ENCODE results near the gene GABRG3.

The GABRG3 gene

DNA sequence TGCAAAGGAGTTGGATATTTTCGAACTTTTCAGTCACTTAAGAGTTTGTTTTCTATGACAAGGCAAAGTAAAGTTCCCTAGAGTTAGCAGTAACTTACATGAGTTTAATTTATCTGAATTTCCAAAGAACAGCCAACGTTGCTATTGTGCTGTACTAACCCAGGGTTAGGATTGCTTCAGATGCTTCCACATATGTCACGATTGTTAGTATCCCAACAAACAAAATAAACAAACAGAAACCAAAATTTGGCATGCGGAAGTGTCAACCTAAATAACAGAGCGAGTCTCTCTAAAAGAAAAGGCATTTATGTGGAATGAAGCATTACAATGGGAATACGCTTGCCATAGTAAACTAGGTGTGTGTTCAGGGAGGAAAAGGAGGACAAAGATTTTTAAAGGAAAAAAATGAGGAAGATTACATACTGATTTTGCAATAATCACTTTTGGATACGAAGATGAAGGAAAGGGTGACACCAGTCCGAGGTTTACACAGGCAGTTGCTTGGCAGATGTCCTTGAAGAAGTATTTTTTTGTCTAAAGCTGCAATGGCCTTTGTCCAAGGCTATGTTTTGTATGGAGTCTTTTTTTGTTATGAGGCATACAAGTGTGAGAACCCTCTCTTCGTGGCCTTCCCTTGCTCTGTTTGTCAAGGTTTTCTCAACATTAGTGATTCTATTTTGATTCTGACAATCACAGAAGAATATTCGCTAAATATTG, 267.9 kb downstream of the GABRG3 start:
- no peak for DNase-seq (ENCODE audit: low spot score in 2 of 2)
- Mint-ChIP-seq H3K4me1 (no peaks in the 10 kb centered on the region), H3K27ac (no peak overlapping the region), H3K4me3 (no peak overlapping the region), H3K36me3 (no peaks in the 10 kb centered on the region), H3K9me3 (peaks cover 6% of the 10 kb centered on the region)
- no peak for ATAC-seq

GRCh38 chr15:27241943-27242342, 271.0 kb downstream of the GABRG3 start:
- no peak for DNase-seq (ENCODE audit: low spot score in 2 of 2)
- Mint-ChIP-seq H3K4me1 (no peaks in the 10 kb centered on the region), H3K36me3 (no peaks in the 10 kb centered on the region), H3K4me3 (no peak overlapping the region), H3K9me3 (peaks cover 6% of the 10 kb centered on the region), H3K27ac (no peak overlapping the region)
- no peak for ATAC-seq

GRCh38 chr15:27244047-27244446, 273.1 kb downstream of the GABRG3 start:
- DNase-seq (ENCODE audit: low spot score in 2 of 2) (no peak), ATAC-seq (no peak)
- H3K36me3 Mint-ChIP-seq: no peaks in the 10 kb centered on the region
- H3K27ac Mint-ChIP-seq: no peak overlapping the region
- no peaks in the 10 kb centered on the region for H3K4me1 Mint-ChIP-seq
- H3K9me3 Mint-ChIP-seq: peaks cover 3% of the 10 kb centered on the region
- H3K4me3 Mint-ChIP-seq: no peak overlapping the region

GRCh38 chr15:27248251-27248650, 277.3 kb downstream of the GABRG3 start:
- H3K9me3 Mint-ChIP-seq: peaks cover 6% of the 10 kb centered on the region

DNA sequence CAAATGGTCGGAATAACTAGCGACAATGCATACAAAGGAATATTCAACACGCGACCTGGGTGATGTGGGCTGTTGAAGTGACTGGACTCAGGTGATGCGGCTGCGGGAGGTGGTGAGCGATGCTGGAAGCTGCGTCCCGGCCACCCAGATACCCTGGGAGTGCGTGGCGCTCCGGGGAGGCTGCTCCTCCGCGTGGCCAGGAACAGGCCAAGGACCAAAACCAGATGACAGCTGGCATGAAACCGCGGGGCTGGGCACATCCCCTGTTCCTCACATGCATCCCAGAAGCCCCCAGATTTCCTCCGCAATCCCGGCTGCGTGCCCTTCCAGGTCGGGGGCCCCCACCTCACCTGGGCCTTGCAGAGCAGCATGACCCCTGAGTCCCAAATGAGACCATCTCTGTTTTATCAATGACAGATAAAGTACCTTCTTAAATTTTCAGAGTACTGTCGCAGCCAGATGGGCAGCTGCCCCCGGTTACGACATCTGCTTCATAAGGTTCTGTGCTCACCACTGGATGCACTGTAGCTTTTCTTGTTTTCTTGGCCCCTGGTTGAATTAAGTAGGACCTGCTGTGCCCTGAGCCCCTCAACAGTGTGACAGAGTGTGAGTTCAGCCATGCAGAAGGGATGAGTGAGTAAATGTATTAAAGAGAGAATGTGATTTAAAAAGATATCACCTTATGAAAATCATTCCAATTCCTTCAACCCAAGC, 278.2 kb downstream of the GABRG3 start:
- peaks cover 5% of the 10 kb centered on the region for H3K9me3 Mint-ChIP-seq

More at GRCh38 chr15:27248251-27248650, 277.3 kb downstream of the GABRG3 start:
- H3K4me3 Mint-ChIP-seq: no peak overlapping the region
- no peak for DNase-seq (ENCODE audit: low spot score in 2 of 2)
- no peak overlapping the region for H3K27ac Mint-ChIP-seq
- no peaks in the 10 kb centered on the region for H3K36me3 Mint-ChIP-seq
- ATAC-seq: no peak
- H3K4me1 Mint-ChIP-seq: no peaks in the 10 kb centered on the region

DNA sequence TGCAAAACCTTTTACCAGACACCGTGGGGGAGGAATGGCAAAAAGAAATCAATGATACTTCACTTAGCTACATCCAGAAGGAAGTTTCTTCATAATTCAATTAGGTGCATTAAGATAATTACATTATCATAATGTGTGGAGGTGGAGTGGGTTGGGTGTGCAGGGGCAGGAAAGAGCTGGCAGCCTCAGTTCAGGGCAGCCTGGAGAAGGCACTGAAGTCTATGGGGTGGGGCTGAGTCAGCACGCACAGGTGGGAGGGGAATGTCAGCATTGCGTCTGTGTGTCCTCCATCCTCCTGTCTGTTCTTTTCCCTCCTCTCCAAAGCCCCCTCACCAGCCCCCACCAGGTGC, 278.8 kb downstream of the GABRG3 start:
- H3K4me1 Mint-ChIP-seq: no peaks in the 10 kb centered on the region
- ATAC-seq (no peak), DNase-seq (ENCODE audit: low spot score in 2 of 2) (no peak)
- no peak overlapping the region for H3K4me3 Mint-ChIP-seq
- H3K36me3 Mint-ChIP-seq: no peaks in the 10 kb centered on the region
- H3K9me3 Mint-ChIP-seq: peaks cover 5% of the 10 kb centered on the region
- H3K27ac Mint-ChIP-seq: no peak overlapping the region

More for the DNA sequence above, 278.2 kb downstream of the GABRG3 start:
- Mint-ChIP-seq H3K4me3 (no peak overlapping the region), H3K4me1 (no peaks in the 10 kb centered on the region), H3K27ac (no peak overlapping the region), H3K36me3 (no peaks in the 10 kb centered on the region)
- DNase-seq (ENCODE audit: low spot score in 2 of 2) (no peak), ATAC-seq (no peak)

DNA sequence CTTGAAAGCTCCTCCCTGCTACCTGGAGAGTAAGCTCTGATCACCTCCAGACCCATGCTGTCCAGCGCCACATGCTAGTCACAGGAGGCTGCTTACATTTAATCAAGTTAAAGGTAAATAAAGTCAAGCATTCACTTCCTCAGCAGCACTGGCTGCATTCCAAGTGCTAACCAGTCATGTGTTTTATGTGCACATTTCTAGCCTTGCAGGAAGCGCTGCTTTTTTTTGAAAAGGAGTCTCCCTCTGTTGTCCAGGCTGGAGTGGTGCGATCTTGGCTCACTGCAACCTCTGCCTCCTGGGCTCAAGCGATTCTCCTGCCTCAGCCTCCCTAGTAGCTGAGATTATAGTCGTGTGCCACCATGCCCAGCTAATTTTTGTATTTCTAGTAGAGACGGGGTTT, 279.2 kb downstream of the GABRG3 start:
- Mint-ChIP-seq H3K36me3 (no peaks in the 10 kb centered on the region), H3K9me3 (peaks cover 5% of the 10 kb centered on the region), H3K4me1 (no peaks in the 10 kb centered on the region), H3K27ac (no peak overlapping the region), H3K4me3 (no peak overlapping the region)
- ATAC-seq (no peak), DNase-seq (ENCODE audit: low spot score in 2 of 2) (no peak)

GRCh38 chr15:27254055-27254454, 283.1 kb downstream of the GABRG3 start:
- no peaks in the 10 kb centered on the region for H3K36me3 Mint-ChIP-seq
- no peak overlapping the region for H3K4me3 Mint-ChIP-seq
- peaks cover 13% of the 10 kb centered on the region for H3K9me3 Mint-ChIP-seq
- no peak overlapping the region for H3K27ac Mint-ChIP-seq
- ATAC-seq: no peak
- no peak for DNase-seq (ENCODE audit: low spot score in 2 of 2)
- no peaks in the 10 kb centered on the region for H3K4me1 Mint-ChIP-seq

- Mint-ChIP-seq H3K4me1 (no peaks in the 10 kb centered on the region), H3K27ac (no peak overlapping the region), H3K9me3 (peaks cover 13% of the 10 kb centered on the region), H3K4me3 (no peak overlapping the region), H3K36me3 (no peaks in the 10 kb centered on the region)
- DNase-seq (ENCODE audit: low spot score in 2 of 2): no peak
- peak; percentile 36 for ATAC-seq
Measured at GRCh38 chr15:27254801-27255200, 283.8 kb downstream of the GABRG3 start.

GRCh38 chr15:27256446-27256845, 285.5 kb downstream of the GABRG3 start:
- no peak overlapping the region for H3K4me3 Mint-ChIP-seq
- no peak for DNase-seq (ENCODE audit: low spot score in 2 of 2)
- no peaks in the 10 kb centered on the region for H3K36me3 Mint-ChIP-seq
- no peak overlapping the region for H3K27ac Mint-ChIP-seq
- no peaks in the 10 kb centered on the region for H3K4me1 Mint-ChIP-seq
- H3K9me3 Mint-ChIP-seq: peaks cover 15% of the 10 kb centered on the region
- no peak for ATAC-seq

DNA sequence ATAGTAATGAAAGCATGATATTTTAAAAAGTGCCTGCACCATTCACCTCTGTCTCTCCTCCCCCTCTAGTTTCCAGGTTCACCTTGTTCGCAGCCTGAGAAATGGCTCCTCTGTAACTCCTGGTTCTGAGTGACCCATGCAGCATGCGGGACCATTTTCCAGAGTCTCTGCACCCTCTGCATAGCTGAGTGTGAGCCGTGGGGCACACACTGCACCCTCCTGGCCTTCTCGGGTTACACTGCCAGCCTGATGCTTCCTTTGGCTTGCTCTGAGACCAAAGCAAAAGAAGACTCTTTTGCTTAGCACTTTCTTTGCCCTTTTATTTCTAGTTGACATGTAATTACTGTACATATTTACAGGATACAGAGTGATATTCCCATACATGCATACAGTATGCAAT, 287.3 kb downstream of the GABRG3 start:
- Mint-ChIP-seq H3K9me3 (peaks cover 15% of the 10 kb centered on the region), H3K4me3 (no peak overlapping the region), H3K27ac (no peak overlapping the region), H3K36me3 (no peaks in the 10 kb centered on the region), H3K4me1 (no peaks in the 10 kb centered on the region)
- ATAC-seq (no peak), DNase-seq (ENCODE audit: low spot score in 2 of 2) (no peak)

GRCh38 chr15:27260523-27260922, 289.5 kb downstream of the GABRG3 start:
- no peaks in the 10 kb centered on the region for H3K36me3 Mint-ChIP-seq
- peaks cover 26% of the 10 kb centered on the region for H3K9me3 Mint-ChIP-seq
- DNase-seq (ENCODE audit: low spot score in 2 of 2): no peak
- no peak overlapping the region for H3K4me3 Mint-ChIP-seq
- no peak overlapping the region for H3K27ac Mint-ChIP-seq
- H3K4me1 Mint-ChIP-seq: no peaks in the 10 kb centered on the region
- ATAC-seq: no peak

DNA sequence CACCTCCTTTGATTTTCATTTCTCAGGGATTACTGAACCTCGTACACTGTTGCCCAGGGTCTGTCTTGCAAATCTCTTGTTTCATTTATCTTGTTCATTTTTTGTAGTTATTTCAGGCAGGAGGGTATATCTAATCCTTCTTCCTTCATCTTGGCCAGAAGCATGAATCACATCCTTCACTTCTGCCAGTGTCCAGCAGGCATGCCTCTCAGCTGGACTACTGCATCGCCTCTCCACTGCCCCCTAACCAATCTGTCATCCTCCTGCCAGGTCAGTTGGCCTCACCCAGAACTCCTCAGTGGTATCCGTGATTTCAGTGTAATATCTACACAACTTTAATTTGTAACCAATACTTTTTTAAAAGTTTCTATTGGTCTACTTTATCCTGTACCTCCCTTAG, 297.9 kb downstream of the GABRG3 start:
- ATAC-seq: no peak
- H3K36me3 Mint-ChIP-seq: no peaks in the 10 kb centered on the region

DNA sequence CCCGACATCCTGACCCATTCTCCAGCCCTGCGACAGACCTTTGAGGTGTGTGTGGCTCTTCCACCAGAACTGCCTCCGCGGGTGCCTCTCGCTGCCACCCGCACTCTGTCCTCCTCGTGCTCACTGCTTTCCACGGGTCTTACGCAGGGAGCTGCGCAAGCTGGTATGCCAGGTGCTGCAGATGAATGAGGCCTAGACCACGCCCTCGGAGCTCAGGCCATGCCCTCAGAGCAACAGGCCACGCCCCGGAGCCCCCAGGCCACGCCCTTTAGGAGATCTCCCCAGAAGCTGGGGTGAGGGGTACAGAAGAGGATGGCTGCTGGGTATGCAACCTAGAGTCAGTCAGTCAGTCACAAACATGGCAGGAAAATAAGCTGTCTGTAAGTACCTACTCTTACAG, 300.3 kb downstream of the GABRG3 start:
- peaks cover 5% of the 10 kb centered on the region for H3K4me1 Mint-ChIP-seq
- H3K9me3 Mint-ChIP-seq: peaks cover 27% of the 10 kb centered on the region
- DNase-seq (ENCODE audit: low spot score in 2 of 2) (no peak), ATAC-seq (no peak)
- H3K36me3 Mint-ChIP-seq: no peaks in the 10 kb centered on the region
- no peak overlapping the region for H3K4me3 Mint-ChIP-seq
- no peak overlapping the region for H3K27ac Mint-ChIP-seq

More for the DNA sequence above, 297.9 kb downstream of the GABRG3 start:
- no peak overlapping the region for H3K27ac Mint-ChIP-seq
- peaks cover 5% of the 10 kb centered on the region for H3K4me1 Mint-ChIP-seq
- H3K9me3 Mint-ChIP-seq: peaks cover 38% of the 10 kb centered on the region
- H3K4me3 Mint-ChIP-seq: no peak overlapping the region
- DNase-seq (ENCODE audit: low spot score in 2 of 2): no peak

GRCh38 chr15:27272427-27272826, 301.4 kb downstream of the GABRG3 start:
- no peak for ATAC-seq
- Mint-ChIP-seq H3K36me3 (no peaks in the 10 kb centered on the region), H3K27ac (no peak overlapping the region), H3K4me3 (no peak overlapping the region), H3K4me1 (peaks cover 5% of the 10 kb centered on the region), H3K9me3 (peaks cover 21% of the 10 kb centered on the region)
- no peak for DNase-seq (ENCODE audit: low spot score in 2 of 2)

DNA sequence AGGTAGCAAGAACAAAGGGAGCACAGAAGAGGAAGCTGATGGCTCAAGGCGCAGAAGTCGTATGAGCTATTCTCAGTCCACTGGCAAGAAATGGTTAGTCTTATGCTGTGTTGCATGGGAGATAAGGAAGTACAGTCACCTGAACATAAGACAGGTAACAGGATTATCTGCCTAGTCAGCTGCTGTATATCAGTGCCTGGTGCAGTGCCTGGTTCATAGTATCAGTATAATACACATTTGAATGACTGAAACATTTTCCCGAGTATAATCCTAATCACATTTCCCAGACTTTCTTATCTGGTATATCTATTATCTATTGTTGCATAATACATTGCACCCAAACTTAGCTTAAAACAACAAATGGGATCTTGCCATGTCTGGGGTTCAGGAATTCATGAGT, 302.5 kb downstream of the GABRG3 start:
- Mint-ChIP-seq H3K36me3 (no peaks in the 10 kb centered on the region), H3K27ac (no peak overlapping the region), H3K9me3 (peaks cover 21% of the 10 kb centered on the region), H3K4me3 (no peak overlapping the region), H3K4me1 (peaks cover 5% of the 10 kb centered on the region)
- no peak for DNase-seq (ENCODE audit: low spot score in 2 of 2)
- ATAC-seq: no peak

All from stimulated activated effector memory CD8-positive, alpha-beta T cell treated with anti-CD3 and anti-CD28 coated beads, Interleukin-12 subunit alpha, Interleukin-12 subunit beta, amount 100 ng/mL, for 72 hours (primary cell).